ENCODE measurements around the gene C4orf50. TPM values are rescaled to one million over a fixed set of nuclear protein-coding genes. Genes with fewer than 3 reads are reported as not detected.
"Not testable (repeated sequence)": the region's sequence is repeated elsewhere in the genome, so short reads cannot be mapped to it uniquely, and the experiment has no call there.

C4orf50 gene
- total and polyA plus RNA-seq, 2 of the 13 experiments (the other 11 are each of a cell fraction or from before 2014, with no cell fraction given), result not detected

GRCh38 chr4:6003485-6003884 is 14.7 kb downstream of the C4orf50 start:
- H3K27ac ChIP-seq (ENCODE audit: extremely low read length, insufficient read depth, low read length); intact Hi-C loops (cut with micrococcal nuclease; ENCODE audit: unreplicated experiment); BruUV-seq (replicated peaks); H4K20me1 ChIP-seq (ENCODE audit: insufficient read depth, low read length); H3K9ac ChIP-seq (ENCODE audit: insufficient read depth, low read depth, low read length); H3K4me3 ChIP-seq (replicated peaks in 1 of 3; ENCODE audit: insufficient read depth in 1 of 3, low read depth in 2 of 3, low read length in 3 of 3); CTCF ChIA-PET (ENCODE audit: low intra/inter-chr PET ratio, low total read pairs); FAIRE-seq; H3K79me2 ChIP-seq (ENCODE audit: insufficient read depth, low read length); in situ Hi-C loops (cut with HindIII; ENCODE audit: extremely low pct_ligation_motif_present, low pct_unique_long_range_greater_than_20kb); POLR2A ChIA-PET; H3K36me3 ChIP-seq (replicated peaks in 1 of 2; ENCODE audit: control insufficient read depth in 1 of 2, insufficient read depth in 2 of 2, low read length in 2 of 2); DNase-seq (ENCODE audit: low spot score); ATAC-seq; H3K4me1 ChIP-seq (ENCODE audit: insufficient read depth, low read length); H2AFZ ChIP-seq (ENCODE audit: low read length); H3K4me2 ChIP-seq (ENCODE audit: low read depth, low read length); TF ChIP-seq CREB1 (CRISPR knock-in tag; IDR thresholded peaks at IDR 0.05): not testable (repeated sequence)
- Histone ChIP-seq H3K27me3 (ENCODE audit: control insufficient read depth in 1 of 2, insufficient read depth in 2 of 2, low read length in 2 of 2) (peaks cover 4 to 19% of the 10 kb centered on the region in 2 experiments; a peak in 3 of 5 replicates), H3K9me3 (ENCODE audit: low read length) (peaks cover 14% of the 10 kb centered on the region)
- WGBS (ENCODE audit: low lambda C conversion rate), result 0% methylated on average over 1 of the region's 1 CpG
- peak; percentile 91 for TF ChIP-seq CREB1 (IDR thresholded peaks at IDR 0.05)

- ATAC-seq, result no peak
- H3K4me1 ChIP-seq (ENCODE audit: insufficient read depth, low read length), result no peaks in the 10 kb centered on the region
- no peak overlapping the region for H3K4me3 ChIP-seq (replicated peaks in 1 of 3; ENCODE audit: insufficient read depth in 1 of 3, low read depth in 2 of 3, low read length in 3 of 3)
- H3K79me2 ChIP-seq (ENCODE audit: insufficient read depth, low read length), result no peaks in the 10 kb centered on the region
- H4K20me1 ChIP-seq (ENCODE audit: insufficient read depth, low read length), result no peaks in the 10 kb centered on the region
- CTCF ChIA-PET (ENCODE audit: low intra/inter-chr PET ratio, low total read pairs), result no interaction called here
- peaks cover 14% of the 10 kb centered on the region for H3K9me3 ChIP-seq (ENCODE audit: low read length)
- H2AFZ ChIP-seq (ENCODE audit: low read length), result no peak overlapping the region
- peaks cover 4 to 19% of the 10 kb centered on the region in 2 experiments; a peak in 3 of 5 replicates for H3K27me3 ChIP-seq (ENCODE audit: control insufficient read depth in 1 of 2, insufficient read depth in 2 of 2, low read length in 2 of 2)
- 0% methylated on average over 1 of the region's 3 CpGs for WGBS (ENCODE audit: low lambda C conversion rate)
- no peak overlapping the region for H3K27ac ChIP-seq (ENCODE audit: extremely low read length, insufficient read depth, low read length)
- intact Hi-C loops (cut with micrococcal nuclease; ENCODE audit: unreplicated experiment), result no loop called here
- DNase-seq (ENCODE audit: low spot score), result no peak
- POLR2A ChIA-PET, result no interaction called here
- no TSS peak for BruUV-seq (replicated peaks)
- no peak overlapping the region for H3K9ac ChIP-seq (ENCODE audit: insufficient read depth, low read depth, low read length)
- no peak for FAIRE-seq
- H3K4me2 ChIP-seq (ENCODE audit: low read depth, low read length), result no peak overlapping the region
- in situ Hi-C loops (cut with HindIII; ENCODE audit: extremely low pct_ligation_motif_present, low pct_unique_long_range_greater_than_20kb), result no loop called here
- H3K36me3 ChIP-seq (replicated peaks in 1 of 2; ENCODE audit: control insufficient read depth in 1 of 2, insufficient read depth in 2 of 2, low read length in 2 of 2), result no peaks in the 10 kb centered on the region
- TF ChIP-seq KDM2A (CRISPR knock-in tag; IDR thresholded peaks at IDR 0.05; ENCODE audit: borderline replicate concordance, low read depth) (no peak), ZNF691 (CRISPR knock-in tag; IDR thresholded peaks at IDR 0.05; ENCODE audit: borderline replicate concordance, low read depth) (no peak), MEIS2 (CRISPR knock-in tag; IDR thresholded peaks at IDR 0.05) (no peak), ZBTB26 (CRISPR knock-in tag; IDR thresholded peaks at IDR 0.05; ENCODE audit: borderline replicate concordance) (no peak), YEATS2 (CRISPR knock-in tag; IDR thresholded peaks at IDR 0.05; ENCODE audit: borderline replicate concordance) (no peak), KAT2B (IDR thresholded peaks at IDR 0.05; ENCODE audit: borderline replicate concordance, low read depth, low read length) (no peak), SETDB1 (CRISPR knock-in tag; IDR thresholded peaks at IDR 0.05; ENCODE audit: borderline replicate concordance) (no peak), ZBTB46 (CRISPR knock-in tag; IDR thresholded peaks at IDR 0.05; ENCODE audit: borderline replicate concordance) (no peak), AFF4 (CRISPR knock-in tag; IDR thresholded peaks at IDR 0.05) (no peak)
Observed at GRCh38 chr4:6002926-6003325, 15.3 kb downstream of the C4orf50 start.

All from HepG2 (cell line).